ENCODE data around the gene SPI1. TPM values are rescaled to one million over a fixed set of nuclear protein-coding genes. Genes with fewer than 3 reads are reported as not detected.
A peak's percentile ranks its signal among the peaks of the same experiment; 100 is the strongest.
"Not testable (repeated sequence)": the region's sequence is repeated elsewhere in the genome, so short reads cannot be mapped to it uniquely, and the experiment has no call there.

Gene SPI1
- total and polyA plus RNA-seq, 12 donors = 2.7 to 79.2 (median 41.8) TPM

- no peak for DNase-seq
- Histone ChIP-seq H3K4me3 (no peak overlapping the region), H3K4me1 (replicated peaks in 1 of 2) (no peaks in the 10 kb centered on the region), H3K27ac (no peak overlapping the region), H3K9me3 (replicated peaks in 1 of 3) (no peaks in the 10 kb centered on the region), H3K36me3 (replicated peaks in 1 of 2) (peaks cover 0 to 60% of the 10 kb centered on the region in 2 donors), H3K27me3 (no peaks in the 10 kb centered on the region)
- WGBS, 4 donors = 90 to 95% (median 92%) methylated on average over 2 of the region's 2 CpGs
- intact Hi-C loops (cut with DNase I) = no loop called here
- TF ChIP-seq CTCF (IDR thresholded peaks at IDR 0.05) (no peak), POLR2A (IDR thresholded peaks at IDR 0.05) (no peak)
These were observed 60.2 kb downstream of the SPI1 start for GRCh38 chr11:47318166-47318565.

- 78 to 94% (median 84%) methylated on average over 5 of the region's 5 CpGs for WGBS, 4 donors
- DNase-seq = no peak
- H3K36me3 ChIP-seq (replicated peaks in 1 of 2) = peaks cover 0 to 70% of the 10 kb centered on the region in 2 donors
- no peaks in the 10 kb centered on the region for H3K27me3 ChIP-seq
- no peak overlapping the region for H3K27ac ChIP-seq
- intact Hi-C loops (cut with DNase I) = no loop called here
- H3K4me3 ChIP-seq = no peak overlapping the region
- TF ChIP-seq POLR2A (IDR thresholded peaks at IDR 0.05) = no peak
- no peak for TF ChIP-seq CTCF (IDR thresholded peaks at IDR 0.05)
- H3K9me3 ChIP-seq (replicated peaks in 1 of 3) = no peaks in the 10 kb centered on the region
- H3K4me1 ChIP-seq (replicated peaks in 1 of 2) = no peaks in the 10 kb centered on the region
These were observed 61.1 kb downstream of the SPI1 start for GRCh38 chr11:47317064-47317828.

GRCh38 chr11:47316501-47316900 lies 61.8 kb downstream of the SPI1 start:
- DNase-seq = peak in 1 of 7 donors; percentile 34
- H3K9me3 ChIP-seq (replicated peaks in 1 of 3); H3K27ac ChIP-seq; H3K4me3 ChIP-seq; H3K4me1 ChIP-seq (replicated peaks in 1 of 2); H3K27me3 ChIP-seq; intact Hi-C loops (cut with DNase I): not testable (repeated sequence)
- peaks cover 0 to 77% of the 10 kb centered on the region in 2 donors for H3K36me3 ChIP-seq (replicated peaks in 1 of 2)
- 87 to 96% (median 92%) methylated on average over 8 of the region's 8 CpGs for WGBS, 4 donors

- 81 to 86% (median 83%) methylated on average over 5 of the region's 5 CpGs for WGBS, 4 donors
- Histone ChIP-seq H3K27me3 (no peaks in the 10 kb centered on the region), H3K9me3 (replicated peaks in 1 of 3) (no peaks in the 10 kb centered on the region), H3K4me1 (replicated peaks in 1 of 2) (no peaks in the 10 kb centered on the region), H3K4me3 (no peak overlapping the region), H3K27ac (no peak overlapping the region), H3K36me3 (replicated peaks in 1 of 2) (peaks cover 0 to 85% of the 10 kb centered on the region in 2 donors)
- intact Hi-C loops (cut with DNase I) = no loop called here
- peak in 1 of 7 donors; percentile 35 for DNase-seq
- TF ChIP-seq CTCF (IDR thresholded peaks at IDR 0.05) (no peak), POLR2A (IDR thresholded peaks at IDR 0.05) (no peak)
These were observed 63.4 kb downstream of the SPI1 start for GRCh38 chr11:47314992-47315391.
